C1 segment of cervical spinal cord (tissue), 14 donors: Measurements from ENCODE around the gene EFCAB13.
"Not testable (repeated sequence)": the region's sequence is repeated elsewhere in the genome, so short reads cannot be mapped to it uniquely, and the experiment has no call there.

Source experiments
- DNase-seq, 14 donors: peaks; one replicate each; lab custom pipeline; 2025; lab: John Stamatoyannopoulos, UW

The EFCAB13 gene

DNA sequence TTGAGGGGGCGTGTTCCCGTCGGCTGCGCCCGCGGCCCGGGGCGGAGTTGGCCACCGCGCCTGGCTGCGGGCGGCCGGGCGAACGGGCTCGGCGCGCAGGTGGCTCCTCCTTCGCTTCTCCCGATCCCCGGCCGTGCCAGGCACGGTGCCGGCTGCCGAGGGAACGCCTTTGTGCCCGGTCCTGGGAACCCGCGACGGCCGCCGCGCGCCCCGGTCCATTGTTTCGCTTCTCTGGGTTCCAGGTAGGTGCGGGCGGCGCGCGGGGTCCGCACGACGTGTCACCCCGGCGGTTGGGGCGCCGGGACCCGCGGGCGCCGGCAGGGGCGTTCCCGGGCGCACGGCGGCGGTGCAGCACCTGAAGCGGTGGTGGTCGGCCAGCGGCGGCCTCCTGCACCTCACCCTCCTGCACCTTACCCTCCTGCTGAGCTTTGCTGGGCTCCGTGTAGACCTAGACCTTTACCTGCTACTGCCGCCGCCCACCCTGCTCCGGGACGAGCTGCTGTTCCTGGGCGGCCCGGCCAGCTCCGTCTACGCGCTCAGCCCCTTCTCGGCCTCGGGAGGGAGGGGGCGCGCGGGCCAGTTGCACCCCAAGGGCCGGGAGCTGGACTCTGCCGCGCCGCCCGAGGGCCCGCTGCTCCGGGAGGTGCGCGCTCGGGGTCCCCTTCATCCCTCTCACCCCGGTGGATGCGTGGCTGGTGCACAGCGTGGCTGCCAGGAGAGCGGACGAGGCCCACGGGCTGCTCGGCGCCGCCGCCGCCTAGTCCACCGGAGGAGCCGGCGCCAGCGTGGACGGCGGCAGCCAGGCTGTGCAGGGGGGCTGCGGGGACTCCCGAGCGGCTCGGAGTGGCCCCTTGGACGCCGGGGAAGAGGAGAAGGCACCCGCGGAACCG, 99.9 kb downstream of the EFCAB13 start:
- DNase-seq, result no peak

DNA sequence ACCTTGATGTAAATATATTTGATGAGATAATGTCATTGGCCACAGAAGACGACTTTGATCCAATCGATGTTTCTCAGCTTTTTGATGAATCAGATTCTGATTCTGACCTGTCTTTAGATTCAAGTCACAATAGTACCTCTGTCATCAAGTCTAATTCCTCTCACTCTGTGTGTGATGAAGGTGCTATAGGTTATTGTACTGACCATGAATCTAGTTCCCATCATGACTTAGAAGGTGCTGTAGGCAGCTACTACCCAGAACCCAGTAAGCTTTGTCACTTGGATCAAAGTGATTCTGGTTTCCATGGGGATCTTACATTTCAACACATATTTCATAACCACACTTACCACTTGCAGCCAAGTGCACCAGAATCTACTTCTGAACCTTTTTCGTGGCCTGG, 101.5 kb downstream of the EFCAB13 start:
- not testable (repeated sequence) for DNase-seq

DNA sequence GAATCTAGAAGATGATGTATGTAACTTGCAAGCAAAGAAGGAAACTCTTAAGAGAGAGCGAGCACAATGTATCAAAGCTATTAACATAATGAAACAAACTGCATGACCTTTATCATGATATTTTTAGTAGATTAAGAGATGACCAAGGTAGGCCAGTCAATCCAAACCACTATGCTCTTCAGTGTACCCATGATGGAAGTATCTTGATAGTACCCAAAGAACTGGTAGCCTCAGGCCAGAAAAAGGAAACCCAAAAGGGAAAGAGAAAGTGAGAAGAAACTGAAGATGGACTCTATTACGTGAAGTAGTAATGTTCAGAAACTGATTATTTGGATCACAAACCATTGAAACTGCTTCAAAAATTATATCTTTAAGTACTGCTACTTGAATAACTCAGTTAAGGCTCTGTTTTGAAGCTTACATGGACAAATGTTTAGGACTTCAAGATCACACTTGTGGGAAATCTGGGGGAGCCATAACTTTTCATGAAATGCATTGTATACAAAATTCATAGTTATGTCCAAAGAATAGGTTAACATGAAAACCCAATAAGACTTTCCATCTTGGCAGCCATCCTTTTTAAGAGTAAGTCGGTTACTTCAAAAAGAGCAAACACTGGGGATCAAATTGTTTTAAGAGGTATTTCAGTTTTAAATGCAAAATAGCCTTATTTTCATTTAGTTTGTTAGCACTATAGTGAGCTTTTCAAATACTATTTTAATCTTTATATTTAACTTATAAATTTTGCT, 102.3 kb downstream of the EFCAB13 start:
- not testable (repeated sequence) for DNase-seq

DNA sequence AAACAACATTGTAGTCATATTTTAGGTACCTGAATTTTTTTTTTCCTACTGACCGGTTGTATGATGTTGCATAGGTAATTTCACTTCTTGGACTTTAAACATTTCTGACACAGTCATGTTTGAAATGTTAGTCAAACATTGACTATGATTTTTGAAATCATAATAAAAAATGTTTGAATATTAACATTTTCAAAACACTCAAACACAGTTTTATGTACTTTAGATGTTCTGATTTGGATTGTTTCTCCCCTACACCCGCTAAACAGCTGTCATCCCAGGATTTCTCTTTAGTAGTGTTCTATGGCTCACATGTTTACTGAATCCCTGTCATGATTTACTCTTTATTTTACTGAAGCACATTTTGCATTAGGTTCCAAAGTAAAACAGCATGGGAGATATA, 104.2 kb downstream of the EFCAB13 start:
- DNase-seq, result no peak

DNA sequence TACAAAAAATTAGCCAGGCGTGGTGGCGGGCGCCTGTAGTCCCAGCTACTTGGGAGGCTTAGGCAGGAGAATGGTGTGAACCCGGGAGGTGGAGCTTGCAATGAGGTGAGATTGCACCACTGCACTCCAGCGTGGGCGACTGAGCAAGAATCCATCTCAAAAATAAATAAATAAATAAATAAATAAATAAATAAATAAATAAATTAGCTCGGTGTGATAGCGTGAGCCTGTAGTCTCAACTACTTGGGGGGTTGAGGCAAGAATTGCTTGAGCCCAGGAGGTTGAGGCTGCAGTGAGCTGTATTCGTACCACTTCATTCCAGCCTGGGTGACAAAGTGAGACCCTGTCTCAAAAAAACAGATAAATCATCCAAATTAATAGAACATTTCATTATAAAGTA, 108.5 kb downstream of the EFCAB13 start:
- DNase-seq, result not testable (repeated sequence)

DNA sequence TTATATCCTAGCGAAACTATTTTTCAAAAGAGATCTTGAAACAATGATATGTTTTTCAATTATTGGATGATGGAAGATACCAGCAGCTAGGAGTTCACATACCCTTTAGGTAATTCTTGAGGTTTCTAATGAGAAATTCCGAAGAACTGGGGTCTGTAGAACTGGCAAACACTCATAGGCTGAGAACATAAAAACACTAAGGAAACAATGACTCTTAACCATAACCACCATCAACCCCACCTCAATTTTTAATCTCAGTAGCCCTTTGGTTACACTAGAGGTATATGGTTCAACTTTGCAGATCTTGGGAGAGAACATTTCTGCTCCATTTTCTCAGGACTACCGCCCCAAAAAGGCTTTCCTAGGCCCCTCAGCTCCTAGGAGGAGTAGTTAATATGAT, 141.4 kb downstream of the EFCAB13 start:
- no peak for DNase-seq

DNA sequence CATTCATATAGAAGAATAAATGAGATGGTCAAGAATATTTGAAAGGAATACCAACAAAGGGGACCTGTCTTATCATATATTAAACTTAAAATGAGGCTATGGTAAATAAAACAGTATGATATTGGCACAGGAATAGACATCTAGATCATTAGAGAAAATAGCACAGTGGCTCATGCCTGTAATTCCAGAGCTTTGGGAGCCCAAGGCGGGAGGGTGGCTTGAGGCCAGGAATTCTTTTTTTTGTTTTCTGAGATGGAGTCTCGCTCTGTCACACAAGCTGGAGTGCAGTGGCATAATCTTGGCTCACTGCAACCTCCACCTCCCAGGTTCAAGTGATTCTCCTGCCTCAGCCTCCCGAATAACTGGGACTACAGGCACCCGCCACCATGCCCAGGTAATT, 143.2 kb downstream of the EFCAB13 start:
- not testable (repeated sequence) for DNase-seq

DNA sequence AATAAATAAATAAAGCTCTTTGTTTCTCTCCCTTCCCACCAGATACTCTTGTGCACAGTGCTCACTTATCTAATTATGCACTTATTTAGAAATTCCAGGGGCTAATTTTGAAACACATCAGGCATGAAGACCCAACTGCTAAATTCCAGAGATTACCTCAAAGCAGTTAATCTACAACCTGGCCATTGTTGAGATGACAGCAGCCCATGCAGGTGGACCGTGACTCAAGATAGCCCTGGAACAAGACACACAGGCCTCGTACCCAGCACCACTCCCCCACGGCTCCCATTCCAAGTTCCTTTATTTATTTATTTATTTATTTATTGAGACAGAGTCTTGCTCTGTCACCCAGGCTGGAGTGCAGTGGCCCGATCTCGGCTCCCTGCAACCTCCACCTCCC, 147.1 kb downstream of the EFCAB13 start:
- no peak for DNase-seq

DNA sequence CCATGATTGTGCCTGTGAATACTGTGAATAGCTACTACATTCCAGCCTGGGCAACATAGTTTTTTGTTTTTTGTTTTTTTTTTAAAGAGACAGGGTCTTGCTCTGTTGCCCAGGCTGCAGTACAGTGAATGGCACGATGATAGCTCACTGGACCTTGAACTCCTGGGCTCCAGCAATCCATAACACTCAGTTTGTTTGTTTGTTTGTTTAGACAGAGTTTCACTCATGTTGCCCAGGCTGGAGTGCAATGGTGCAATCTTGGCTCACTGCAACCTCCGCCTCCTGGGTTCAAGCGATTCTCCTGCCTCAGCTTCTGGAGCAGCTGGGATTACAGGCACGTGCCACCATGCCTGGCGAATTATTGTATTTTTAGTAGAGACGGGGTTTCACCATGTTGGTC, 148.3 kb downstream of the EFCAB13 start:
- DNase-seq, result not testable (repeated sequence)
